Measurements from ENCODE around the gene MTIF2. TPM values are rescaled to one million over a fixed set of nuclear protein-coding genes. Genes with fewer than 3 reads are reported as not detected.

MTIF2 gene, protein sequence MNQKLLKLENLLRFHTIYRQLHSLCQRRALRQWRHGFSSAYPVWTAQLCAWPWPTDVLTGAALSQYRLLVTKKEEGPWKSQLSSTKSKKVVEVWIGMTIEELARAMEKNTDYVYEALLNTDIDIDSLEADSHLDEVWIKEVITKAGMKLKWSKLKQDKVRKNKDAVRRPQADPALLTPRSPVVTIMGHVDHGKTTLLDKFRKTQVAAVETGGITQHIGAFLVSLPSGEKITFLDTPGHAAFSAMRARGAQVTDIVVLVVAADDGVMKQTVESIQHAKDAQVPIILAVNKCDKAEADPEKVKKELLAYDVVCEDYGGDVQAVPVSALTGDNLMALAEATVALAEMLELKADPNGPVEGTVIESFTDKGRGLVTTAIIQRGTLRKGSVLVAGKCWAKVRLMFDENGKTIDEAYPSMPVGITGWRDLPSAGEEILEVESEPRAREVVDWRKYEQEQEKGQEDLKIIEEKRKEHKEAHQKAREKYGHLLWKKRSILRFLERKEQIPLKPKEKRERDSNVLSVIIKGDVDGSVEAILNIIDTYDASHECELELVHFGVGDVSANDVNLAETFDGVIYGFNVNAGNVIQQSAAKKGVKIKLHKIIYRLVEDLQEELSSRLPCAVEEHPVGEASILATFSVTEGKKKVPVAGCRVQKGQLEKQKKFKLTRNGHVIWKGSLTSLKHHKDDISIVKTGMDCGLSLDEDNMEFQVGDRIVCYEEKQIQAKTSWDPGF
- 10 to 100 TPM; 22.7 to 34.4 (median 33.5) TPM for total RNA-seq

GRCh38 chr2:55268907-55269644 lies at the start of gene MTIF2:
TSS of gene MTIF2 (minus strand) at chr2:55269231. CDS start at chr2:55263858, 5,373 bp downstream.
- no peak for TF ChIP-seq EP300 (IDR thresholded peaks at IDR 0.05; ENCODE audit: low read depth)
- peak; percentile 87 for TF ChIP-seq POLR2A (IDR thresholded peaks at IDR 0.05)
- peak in 1 of 5 experiments; percentile 18 for TF ChIP-seq CTCF (IDR thresholded peaks at IDR 0.05)
- peak; percentile 60 to 87 (median 86) for TF ChIP-seq POLR2AphosphoS5 (IDR thresholded peaks at IDR 0.05)
- WGBS, 2 donors (ENCODE audit: low coverage in 1 of 2): 0% methylated on average over 5 to 43 of the region's 43 CpGs

GRCh38 chr2:55314985-55315384 lies 46.0 kb upstream of the MTIF2 start:
- H3K9me3 ChIP-seq: no peaks in the 10 kb centered on the region
- no peak overlapping the region for H3K4me3 ChIP-seq
- intact Hi-C loops (cut with DNase I; ENCODE audit: low total_unique reads): no loop called here
- WGBS, 2 donors (ENCODE audit: low coverage in 1 of 2): 63 to 83% methylated on average over 1 of the region's 1 CpG
- H3K4me1 ChIP-seq: no peaks in the 10 kb centered on the region
- peaks cover 0 to 9% (median 0%) of the 10 kb centered on the region in 4 donors for H3K36me3 ChIP-seq
- no peak for TF ChIP-seq POLR2AphosphoS5 (IDR thresholded peaks at IDR 0.05)
- no peak for TF ChIP-seq POLR2A (IDR thresholded peaks at IDR 0.05)
- TF ChIP-seq CTCF (IDR thresholded peaks at IDR 0.05): no peak
- TF ChIP-seq EP300 (IDR thresholded peaks at IDR 0.05; ENCODE audit: low read depth): no peak
- no peak overlapping the region for H3K27ac ChIP-seq
- no peak for DNase-seq
- in situ Hi-C loops (cut with MboI; ENCODE audit: low pct_ligation_motif_present in 1 of 4, low pct_unique_long_range_greater_than_20kb in 1 of 4, low sequenced_read_pairs in 3 of 4): no loop called here
- no peaks in the 10 kb centered on the region for H3K27me3 ChIP-seq

More at GRCh38 chr2:55268907-55269644, at the start of gene MTIF2:
- Histone ChIP-seq H3K27me3 (no peaks in the 10 kb centered on the region), H3K4me3 (peak within 1 kb of the TSS; percentile 39 to 76 (median 58)), H3K27ac (peak within 1 kb of the TSS; percentile 84 to 91 (median 89)), H3K9me3 (no peaks in the 10 kb centered on the region), H3K4me1 (peaks cover 7 to 22% (median 14%) of the 10 kb centered on the region in 4 donors), H3K36me3 (peaks cover 0 to 18% (median 0%) of the 10 kb centered on the region in 4 donors)
- DNase-seq: peak; percentile 97
- intact Hi-C loops (cut with DNase I; ENCODE audit: low total_unique reads) (no loop called here), in situ Hi-C loops (cut with MboI; ENCODE audit: low pct_ligation_motif_present in 1 of 4, low pct_unique_long_range_greater_than_20kb in 1 of 4, low sequenced_read_pairs in 3 of 4) (loop anchor here in 1 of 4 donors (25.0 kb wide), 1 partner anchor 168 kb away; no protein-coding TSS in a partner anchor)

GRCh38 chr2:55311444-55311870 lies 42.4 kb upstream of the MTIF2 start:
- TF ChIP-seq EP300 (IDR thresholded peaks at IDR 0.05; ENCODE audit: low read depth) (no peak), CTCF (IDR thresholded peaks at IDR 0.05) (no peak), POLR2A (IDR thresholded peaks at IDR 0.05) (no peak), POLR2AphosphoS5 (IDR thresholded peaks at IDR 0.05) (no peak)
- Histone ChIP-seq H3K27me3 (no peaks in the 10 kb centered on the region), H3K4me1 (no peaks in the 10 kb centered on the region), H3K4me3 (no peak overlapping the region), H3K36me3 (no peaks in the 10 kb centered on the region), H3K9me3 (no peaks in the 10 kb centered on the region), H3K27ac (no peak overlapping the region)
- intact Hi-C loops (cut with DNase I; ENCODE audit: low total_unique reads): no loop called here
- in situ Hi-C loops (cut with MboI; ENCODE audit: low pct_ligation_motif_present in 1 of 4, low pct_unique_long_range_greater_than_20kb in 1 of 4, low sequenced_read_pairs in 3 of 4): no loop called here
- no peak for DNase-seq
- WGBS, 2 donors (ENCODE audit: low coverage in 1 of 2): 50 to 69% methylated on average over 1 of the region's 1 CpG

Measured in transverse colon (tissue), 4 donors.